CD4-positive, alpha-beta T cell treated with Interferon alpha-2 for 1 hour (primary cell): ENCODE results near the gene KIAA1958.
"Not testable (repeated sequence)": the region's sequence is repeated elsewhere in the genome, so short reads cannot be mapped to it uniquely, and the experiment has no call there.

Source experiments
- DNase-seq, 2 donors: peaks; one replicate each; pipeline ENCODE4 v3.0.0-alpha.2; 2020 to 2022

Gene KIAA1958

GRCh38 chr9:112669326-112669725 lies 182.7 kb downstream of the KIAA1958 start:
- no peak for DNase-seq

GRCh38 chr9:112670991-112671625 lies 184.5 kb downstream of the KIAA1958 start:
- no peak for DNase-seq

- DNase-seq, result not testable (repeated sequence)
These were observed 186.6 kb downstream of the KIAA1958 start for GRCh38 chr9:112673221-112673620.

- DNase-seq, result no peak
These were observed 190.4 kb downstream of the KIAA1958 start for GRCh38 chr9:112677040-112677439.

GRCh38 chr9:112680731-112681402 lies 194.2 kb downstream of the KIAA1958 start:
- no peak for DNase-seq

- no peak for DNase-seq
These were observed 202.6 kb downstream of the KIAA1958 start for GRCh38 chr9:112689161-112689740.

GRCh38 chr9:112694706-112695555 lies 208.3 kb downstream of the KIAA1958 start:
- no peak for DNase-seq

GRCh38 chr9:112696461-112696860 lies 209.8 kb downstream of the KIAA1958 start:
- DNase-seq, result no peak

GRCh38 chr9:112699230-112699629 lies 212.6 kb downstream of the KIAA1958 start:
- DNase-seq, result peak in 1 of 2 donors; percentile 14

- DNase-seq, result no peak
These were observed 213.5 kb downstream of the KIAA1958 start for GRCh38 chr9:112700085-112700484.

GRCh38 chr9:112703304-112703703 lies 216.7 kb downstream of the KIAA1958 start:
- no peak for DNase-seq

- DNase-seq, result no peak
These were observed 219.3 kb downstream of the KIAA1958 start for GRCh38 chr9:112705768-112706427.

- DNase-seq, result no peak
These were observed 224.5 kb downstream of the KIAA1958 start for GRCh38 chr9:112711050-112711689.

GRCh38 chr9:112712678-112713077 lies 226.1 kb downstream of the KIAA1958 start:
- DNase-seq, result no peak

- DNase-seq, result peak; percentile 97 to 98
These were observed 231.2 kb downstream of the KIAA1958 start, which contains the start of gene INIP for GRCh38 chr9:112717661-112718331. Gene INIP, minus strand, starts transcription at chr9:112718117. Its CDS starts 1,632 bp downstream, at chr9:112716485.
